Stomach (tissue), 4 donors: ENCODE data around the gene CDH15.

Experiments used
- CTCF ChIP-seq, 7 experiments: fragments of 450-650 bp in 4 of 7; fragments of 200-600 bp in 3 of 7; sonication (generic) in 3 of 7; IDR thresholded peaks; one replicate each; pipeline ENCODE4 v1.5.1; 2016 to 2019; ENCODE audit warnings: antibody characterized with exemption in 7 of 7, control low read depth in 2 of 7, mild to moderate bottlenecking in 1 of 7
- EP300 ChIP-seq: sonication (generic); formaldehyde crosslinking; IDR thresholded peaks from one replicate; pipeline ENCODE4 v1.6.1; 2017; ENCODE audit warnings: antibody characterized with exemption
- POLR2A ChIP-seq, 4 donors: fragments of 450-650 bp; IDR thresholded peaks; one replicate each; pipeline ENCODE4 v1.6.1; 2016; ENCODE audit warnings: antibody characterized with exemption in 4 of 4, control low read depth in 2 of 4, mild to moderate bottlenecking in 1 of 4, moderate library complexity in 1 of 4
- POLR2AphosphoS5 ChIP-seq, 3 donors: sonication (generic); formaldehyde crosslinking; IDR thresholded peaks; one replicate each; pipeline ENCODE4 v1.6.1; 2016; ENCODE audit warnings: antibody characterized with exemption in 3 of 3

DNA sequence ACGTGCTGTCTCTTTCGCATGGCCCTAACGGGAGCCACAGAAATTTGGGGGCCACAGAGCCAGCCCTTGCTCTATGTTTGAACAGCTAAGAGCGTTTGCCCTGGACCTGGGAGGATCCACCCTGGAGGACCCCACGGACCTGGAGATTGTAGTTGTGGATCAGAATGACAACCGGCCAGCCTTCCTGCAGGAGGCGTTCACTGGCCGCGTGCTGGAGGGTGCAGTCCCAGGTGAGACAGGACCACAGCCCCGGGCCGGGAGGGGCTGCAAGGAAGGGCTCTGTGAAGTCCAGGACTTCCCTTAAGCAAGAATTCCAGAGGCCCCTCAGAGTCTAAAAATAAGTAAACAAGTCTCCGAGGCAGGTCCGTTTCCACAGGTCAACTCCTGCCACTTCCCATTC, 11.9 kb downstream of the CDH15 start:
- no peak for TF ChIP-seq POLR2AphosphoS5 (IDR thresholded peaks at IDR 0.05)
- TF ChIP-seq POLR2A (IDR thresholded peaks at IDR 0.05) = no peak
- TF ChIP-seq CTCF (IDR thresholded peaks at IDR 0.05) = no peak
- no peak for TF ChIP-seq EP300
